PC-9 (cell line): ENCODE measurements around the gene RNF130. TPM values are rescaled to one million over a fixed set of nuclear protein-coding genes. Genes with fewer than 3 reads are reported as not detected.

Source experiments
- BruUV-seq: library from RNA; stranded (reverse); fragments of 400-500 nt; replicated peaks from 2 replicates; lab custom pipeline; 2021; lab: Mats Ljungman, UMichigan
- CTCF ChIA-PET: fragments of 300-600 bp; sonication (Branson Sonifier 250); formaldehyde crosslinking; loops from one replicate; lab custom pipeline; 2022; ENCODE audit warnings: antibody characterized with exemption; lab: Charles Lee
- POLR2A ChIA-PET: fragments of 300-600 bp; sonication (Branson Sonifier 250); formaldehyde crosslinking; loops from one replicate; lab custom pipeline; 2022; ENCODE audit warnings: antibody characterized with exemption; ENCODE audit not compliant: unreplicated experiment; lab: Charles Lee
- DNase-seq, 2 experiments: peaks; one replicate each; pipeline versions ENCODE4 v3.0.0 to v3.0.0-alpha.2; 2015 to 2022; ENCODE audit warnings: mixed read lengths in 1 of 2
- H2AFZ ChIP-seq: fragments of 200-600 bp; sonication (generic); 2 replicates; pipeline ENCODE4 v1.8.1; 2017; ENCODE audit warnings: antibody characterized with exemption
- H3F3A ChIP-seq: fragments of 200-600 bp; sonication (generic); 2 replicates; pipeline ENCODE4 v1.8.1; 2017; ENCODE audit warnings: antibody characterized with exemption, mild to moderate bottlenecking, low read depth; ENCODE audit not compliant: insufficient read depth
- H3K27ac ChIP-seq: fragments of 200-600 bp; sonication (generic); 2 replicates; pipeline ENCODE4 v1.6.1; 2016; ENCODE audit warnings: mixed run types
- H3K27me3 ChIP-seq: fragments of 200-600 bp; sonication (generic); 2 replicates; pipeline ENCODE4 v1.6.1; 2016; ENCODE audit warnings: low read depth, mixed run types; ENCODE audit not compliant: insufficient read depth
- H3K36me3 ChIP-seq: fragments of 200-600 bp; sonication (generic); 2 replicates; pipeline ENCODE4 v1.6.1; 2016; ENCODE audit warnings: low read depth, mixed run types
- H3K4me1 ChIP-seq: fragments of 200-600 bp; sonication (generic); replicated peaks from 2 replicates; pipeline ENCODE4 v1.6.1; 2016; ENCODE audit warnings: mixed run types; ENCODE audit not compliant: insufficient read depth
- H3K4me2 ChIP-seq: fragments of 200-600 bp; sonication (generic); 2 replicates; pipeline ENCODE4 v1.6.1; 2017; ENCODE audit warnings: mixed run types
- H3K4me3 ChIP-seq: fragments of 200-600 bp; sonication (generic); 2 replicates; pipeline ENCODE4 v1.6.1; 2016; ENCODE audit warnings: mixed run types
- H3K79me2 ChIP-seq: fragments of 200-600 bp; sonication (generic); 2 replicates; pipeline ENCODE4 v1.6.1; 2017; ENCODE audit warnings: low read depth, mixed run types
- H3K9me2 ChIP-seq: fragments of 200-600 bp; sonication (generic); 2 replicates; pipeline ENCODE4 v1.8.1; 2017; ENCODE audit warnings: mild to moderate bottlenecking; ENCODE audit not compliant: insufficient read depth
- H3K9me3 ChIP-seq: fragments of 200-600 bp; sonication (generic); 2 replicates; pipeline ENCODE4 v1.8.1; 2016; ENCODE audit warnings: low read depth; ENCODE audit not compliant: insufficient read depth
- H4K20me1 ChIP-seq: fragments of 200-600 bp; sonication (generic); 2 replicates; pipeline ENCODE4 v1.8.1; 2017; ENCODE audit not compliant: insufficient read depth
- EZH2 ChIP-seq: fragments of 200-600 bp; sonication (generic); IDR thresholded peaks from 2 replicates; pipeline ENCODE4 v1.8.0; 2017; ENCODE audit warnings: antibody characterized with exemption, low read depth
- intact Hi-C: fragments of 100-400 bp; cut with micrococcal nuclease; formaldehyde crosslinking; loops from one replicate; pipeline ENCODE4 v1.10.0; 2022; ENCODE audit not compliant: unreplicated experiment
- total RNA-seq: library from RNA; stranded (reverse); gene quantifications from 2 replicates; pipeline ENCODE4 v1.2.3, GENCODE V29; 2021
- TF ChIP-seq, protein P1 (sequence below): fragments of 200-600 bp; sonication (generic); conservative IDR thresholded peaks from 2 replicates; pipeline ENCODE4 v1.6.1; 2017; ENCODE audit warnings: mixed run types, antibody characterized with exemption, mild to moderate bottlenecking, moderate library complexity

RNF130 gene
- total RNA-seq, 1 experiment from 2014 or later, result 49.6 TPM

DNA sequence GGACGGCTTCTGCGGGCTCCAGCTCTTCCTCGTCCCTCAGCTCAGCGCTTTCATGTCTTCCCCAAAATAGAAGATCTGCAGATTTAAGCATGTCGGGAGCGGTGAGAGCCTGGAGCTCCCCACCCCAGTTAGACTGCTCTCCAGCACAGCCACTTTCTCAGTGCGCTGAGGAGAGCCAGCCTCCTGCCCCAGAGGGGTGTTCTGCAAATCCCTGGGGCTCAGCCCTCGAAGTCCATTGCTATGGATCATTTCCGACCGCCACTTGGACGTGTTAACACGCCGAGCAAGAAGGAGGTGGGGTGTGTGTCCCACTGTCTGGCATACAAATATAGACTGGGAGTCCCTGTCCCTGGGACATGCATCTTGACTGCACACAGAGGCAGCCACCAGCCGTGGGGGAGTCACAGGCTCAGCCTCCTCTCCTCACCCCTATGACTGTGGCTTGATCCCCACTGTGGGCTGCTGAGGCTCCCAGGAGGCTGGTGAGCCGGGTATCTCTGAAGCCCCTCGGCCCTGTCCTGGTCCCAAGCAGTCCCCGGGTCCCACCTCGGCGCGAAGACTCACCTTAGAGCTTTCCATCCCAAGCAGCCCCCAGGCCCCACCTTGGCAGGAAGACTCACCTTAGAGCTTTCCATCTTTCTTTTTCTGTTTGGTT lies 30.0 kb upstream of the RNF130 start:
- CTCF ChIA-PET, result interaction anchor here (0.6 kb wide), 1 partner anchor 386 kb away, joined by 3 read pairs; no protein-coding TSS in a partner anchor

DNA sequence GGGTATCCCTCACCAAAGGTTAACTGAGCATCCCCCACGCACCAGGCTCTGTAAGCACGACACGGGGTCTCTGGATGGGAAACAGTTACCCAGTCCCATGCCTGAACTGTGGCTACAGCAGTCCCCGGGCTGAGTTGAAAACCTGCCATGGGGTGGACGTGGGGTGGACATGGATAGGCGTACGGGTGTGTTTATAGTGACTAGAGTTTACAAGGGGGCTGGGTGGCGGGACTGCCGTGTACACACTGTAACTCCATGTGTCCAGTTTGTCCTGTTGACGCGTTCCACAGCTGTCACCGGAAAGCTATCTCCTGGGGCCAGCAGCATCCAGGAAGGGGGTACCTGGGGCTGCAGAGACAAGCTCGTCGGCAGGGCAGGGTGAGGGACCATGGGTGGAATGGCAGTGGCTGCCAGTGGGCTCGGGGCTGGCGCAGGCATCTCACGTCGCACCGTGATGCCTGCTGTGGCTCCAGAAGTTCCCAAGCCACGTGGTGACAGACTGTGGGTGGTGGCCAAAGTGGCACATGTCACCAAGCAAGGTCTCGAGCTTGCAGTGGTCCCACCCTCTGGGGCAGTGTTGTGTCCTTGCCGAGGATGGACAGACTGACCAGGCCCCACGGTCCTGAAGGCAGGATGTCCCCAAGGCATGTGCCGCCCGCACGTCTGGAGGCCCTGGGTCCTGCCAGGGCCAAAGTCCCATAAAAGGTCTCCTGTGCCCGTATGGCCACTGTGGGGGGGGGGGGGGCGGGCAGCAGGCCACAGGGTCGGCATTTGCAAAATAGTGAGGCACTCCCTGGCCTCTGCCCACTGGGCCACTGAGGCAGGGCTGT lies 29.3 kb upstream of the RNF130 start:
- Histone ChIP-seq H3K4me1 (no peaks in the 10 kb centered on the region), H3K79me2 (no peaks in the 10 kb centered on the region), H3K27ac (no peak overlapping the region), H3K4me2 (no peak overlapping the region), H3K9me3 (0 out of 2 replicates have a peak, but pooled peaks cover under 1% of the 10 kb centered on the region), H3K27me3 (peaks cover 24% of the 10 kb centered on the region; the same call in 1 of the 2 replicates), H3K36me3 (no peaks in the 10 kb centered on the region), H2AFZ (no peak overlapping the region), H3K9me2 (no peaks in the 10 kb centered on the region), H3F3A (no peaks in the 10 kb centered on the region), H3K4me3 (no peak overlapping the region), H4K20me1 (no peaks in the 10 kb centered on the region)
- ChIA-PET POLR2A (no interaction called here), CTCF (interaction anchor here (0.6 kb wide), 1 partner anchor 385 kb away, joined by 3 read pairs; no protein-coding TSS in a partner anchor)
- DNase-seq, result no peak
- intact Hi-C loops, result no loop called here
- TF ChIP-seq EZH2, result no peak
- TF ChIP-seq, protein P1, sequence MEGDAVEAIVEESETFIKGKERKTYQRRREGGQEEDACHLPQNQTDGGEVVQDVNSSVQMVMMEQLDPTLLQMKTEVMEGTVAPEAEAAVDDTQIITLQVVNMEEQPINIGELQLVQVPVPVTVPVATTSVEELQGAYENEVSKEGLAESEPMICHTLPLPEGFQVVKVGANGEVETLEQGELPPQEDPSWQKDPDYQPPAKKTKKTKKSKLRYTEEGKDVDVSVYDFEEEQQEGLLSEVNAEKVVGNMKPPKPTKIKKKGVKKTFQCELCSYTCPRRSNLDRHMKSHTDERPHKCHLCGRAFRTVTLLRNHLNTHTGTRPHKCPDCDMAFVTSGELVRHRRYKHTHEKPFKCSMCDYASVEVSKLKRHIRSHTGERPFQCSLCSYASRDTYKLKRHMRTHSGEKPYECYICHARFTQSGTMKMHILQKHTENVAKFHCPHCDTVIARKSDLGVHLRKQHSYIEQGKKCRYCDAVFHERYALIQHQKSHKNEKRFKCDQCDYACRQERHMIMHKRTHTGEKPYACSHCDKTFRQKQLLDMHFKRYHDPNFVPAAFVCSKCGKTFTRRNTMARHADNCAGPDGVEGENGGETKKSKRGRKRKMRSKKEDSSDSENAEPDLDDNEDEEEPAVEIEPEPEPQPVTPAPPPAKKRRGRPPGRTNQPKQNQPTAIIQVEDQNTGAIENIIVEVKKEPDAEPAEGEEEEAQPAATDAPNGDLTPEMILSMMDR, result no peak
- no TSS peak for BruUV-seq

More for the DNA sequence above, 30.0 kb upstream of the RNF130 start:
- H2AFZ ChIP-seq, result no peak overlapping the region
- no peaks in the 10 kb centered on the region for H4K20me1 ChIP-seq
- no peak overlapping the region for H3K4me3 ChIP-seq
- no TSS peak for BruUV-seq
- H3K9me3 ChIP-seq, result peaks cover 8% of the 10 kb centered on the region; the same call in 1 of the 2 replicates
- H3K4me2 ChIP-seq, result no peak overlapping the region
- no peak overlapping the region for H3K27ac ChIP-seq
- no peaks in the 10 kb centered on the region for H3K9me2 ChIP-seq
- H3K79me2 ChIP-seq, result no peaks in the 10 kb centered on the region
- no peaks in the 10 kb centered on the region for H3K4me1 ChIP-seq
- peaks cover 24% of the 10 kb centered on the region; the same call in 1 of the 2 replicates for H3K27me3 ChIP-seq
- no peaks in the 10 kb centered on the region for H3K36me3 ChIP-seq
- POLR2A ChIA-PET, result no interaction called here
- no peak for DNase-seq
- H3F3A ChIP-seq, result no peaks in the 10 kb centered on the region
- intact Hi-C loops, result no loop called here
- TF ChIP-seq EZH2, result no peak
- TF ChIP-seq, protein P1, result no peak

DNA sequence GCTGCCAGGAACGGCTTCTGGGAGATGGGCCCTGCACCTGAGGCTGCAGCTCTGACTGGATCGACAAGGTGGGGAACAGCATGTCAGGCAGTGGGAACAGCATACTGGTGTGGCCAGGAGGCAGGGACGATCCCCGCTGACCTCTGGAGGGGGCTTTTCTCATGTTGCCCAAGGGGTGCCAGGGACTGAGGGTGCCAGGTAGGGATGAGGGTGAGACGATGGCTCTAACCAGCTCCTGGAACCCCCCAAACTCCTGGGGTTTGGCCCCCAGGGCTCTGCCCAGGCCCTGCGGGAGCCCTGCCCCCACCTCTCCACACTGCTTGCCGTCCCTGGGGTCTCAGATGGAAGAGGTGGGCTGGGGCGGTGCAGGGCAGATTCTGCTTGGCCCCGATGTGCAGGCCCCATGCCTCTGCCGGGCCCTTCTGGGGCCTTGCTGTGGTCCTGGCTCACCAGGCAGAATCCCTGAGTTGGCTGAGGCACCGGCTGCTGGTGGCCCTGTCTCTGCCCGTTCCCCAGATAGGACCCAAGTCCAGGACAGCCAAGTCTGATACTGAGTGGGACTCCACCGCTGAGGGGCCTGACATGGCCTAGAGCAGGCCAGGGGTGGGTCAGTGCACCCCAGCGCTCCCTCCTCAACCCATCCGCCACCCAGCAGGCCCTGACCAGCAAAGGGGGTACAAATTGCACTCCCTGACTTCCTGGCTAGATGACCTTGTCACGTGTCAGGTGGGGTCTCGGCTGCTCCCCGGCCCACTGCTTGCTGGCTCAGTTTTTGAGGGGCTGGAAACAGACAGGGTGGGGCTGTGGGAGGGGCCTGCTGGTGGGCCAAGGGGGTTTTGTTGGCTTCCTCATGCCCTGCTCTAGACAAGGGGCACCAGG lies 28.4 kb upstream of the RNF130 start:
- intact Hi-C loops, result no loop called here
- H3K36me3 ChIP-seq, result no peaks in the 10 kb centered on the region
- H2AFZ ChIP-seq, result no peak overlapping the region
- H3K4me2 ChIP-seq, result no peak overlapping the region
- H3F3A ChIP-seq, result no peaks in the 10 kb centered on the region
- no peak overlapping the region for H3K4me3 ChIP-seq
- no peaks in the 10 kb centered on the region for H3K79me2 ChIP-seq
- no peaks in the 10 kb centered on the region for H3K9me2 ChIP-seq
- peaks cover 24% of the 10 kb centered on the region; the same call in 1 of the 2 replicates for H3K27me3 ChIP-seq
- no peaks in the 10 kb centered on the region for H4K20me1 ChIP-seq
- no peak for DNase-seq
- no peak for TF ChIP-seq EZH2
- TF ChIP-seq, protein P1, result no peak
- CTCF ChIA-PET, result no interaction called here
- H3K27ac ChIP-seq, result no peak overlapping the region
- BruUV-seq, result no TSS peak
- POLR2A ChIA-PET, result no interaction called here
- no peaks in the 10 kb centered on the region for H3K4me1 ChIP-seq
- H3K9me3 ChIP-seq, result no peaks in the 10 kb centered on the region
